WTC11 (cell line): ENCODE data around the gene CNTNAP2. TPM values are rescaled to one million over a fixed set of nuclear protein-coding genes. Genes with fewer than 3 reads are reported as not detected.

Experiments
- ATAC-seq: fragments of 200-7000 bp; cut with Tn5 transposase; 2 replicates; pipeline ENCODE4 v1.10.0; 2021; ENCODE audit warnings: mild to moderate bottlenecking, moderate library complexity
- CTCF ChIA-PET: fragments of 300-600 bp; sonication (Branson Sonifier 250); formaldehyde crosslinking; loops from one replicate; lab custom pipeline; 2021; ENCODE audit warnings: antibody characterized with exemption; lab: Charles Lee
- POLR2A ChIA-PET: fragments of 350-600 bp; sonication (Branson Sonifier 250); formaldehyde crosslinking; loops from one replicate; lab custom pipeline; 2021; ENCODE audit warnings: antibody characterized with exemption; lab: Charles Lee
- DNase-seq: peaks from one replicate; pipeline ENCODE4 v3.0.0; 2021; ENCODE audit warnings: low spot score
- H3K27ac Mint-ChIP-seq: 2 replicates; pipeline ENCODE4 v1.8.0; 2021; ENCODE audit warnings: mixed read lengths
- H3K27me3 Mint-ChIP-seq: 2 replicates; pipeline ENCODE4 v1.8.0; 2021; ENCODE audit warnings: low read depth, mild to moderate bottlenecking, moderate library complexity, mixed read lengths
- H3K36me3 Mint-ChIP-seq: 2 replicates; pipeline ENCODE4 v1.8.0; 2021; ENCODE audit warnings: mixed read lengths
- H3K4me1 Mint-ChIP-seq: 2 replicates; pipeline ENCODE4 v1.8.0; 2022; ENCODE audit warnings: mixed read lengths
- H3K4me3 Mint-ChIP-seq: 2 replicates; pipeline ENCODE4 v1.8.0; 2021; ENCODE audit warnings: mild to moderate bottlenecking, moderate library complexity, mixed read lengths
- H3K9me3 Mint-ChIP-seq: 2 replicates; pipeline ENCODE4 v1.8.0; 2021; ENCODE audit warnings: mixed read lengths
- ATF6 ChIP-seq: sonication (generic); formaldehyde crosslinking; IDR thresholded peaks from 2 replicates; pipeline ENCODE4 v1.8.1; 2023; ENCODE audit warnings: mild to moderate bottlenecking, missing genetic modification reagents
- CDX4 ChIP-seq: fragments of 250-450 bp; sonication (Bioruptor Pico); IDR thresholded peaks from 2 replicates; pipeline ENCODE4 v1.9.0; 2021; ENCODE audit warnings: moderate library complexity, mild to moderate bottlenecking, inconsistent platforms, borderline replicate concordance
- E2F1 ChIP-seq: sonication (generic); formaldehyde crosslinking; IDR thresholded peaks from 2 replicates; pipeline ENCODE4 v1.8.0; 2022; ENCODE audit warnings: mild to moderate bottlenecking, missing genetic modification reagents
- FOXK1 ChIP-seq: sonication (generic); formaldehyde crosslinking; IDR thresholded peaks from 2 replicates; pipeline ENCODE4 v1.8.0; 2022; ENCODE audit warnings: mild to moderate bottlenecking, moderate library complexity, missing genetic modification reagents
- GABPB1 ChIP-seq: sonication (generic); formaldehyde crosslinking; IDR thresholded peaks from 2 replicates; pipeline ENCODE4 v1.8.1; 2023; ENCODE audit warnings: mild to moderate bottlenecking, missing genetic modification reagents
- HMGXB4 ChIP-seq: sonication (generic); formaldehyde crosslinking; IDR thresholded peaks from 2 replicates; pipeline ENCODE4 v1.8.1; 2023; ENCODE audit warnings: mild to moderate bottlenecking, moderate library complexity, missing genetic modification reagents
- IRF1 ChIP-seq: sonication (generic); formaldehyde crosslinking; IDR thresholded peaks from 2 replicates; pipeline ENCODE4 v1.8.0; 2023; ENCODE audit warnings: missing genetic modification reagents
- JUN ChIP-seq: sonication (generic); formaldehyde crosslinking; IDR thresholded peaks from 2 replicates; pipeline ENCODE4 v1.8.0; 2023; ENCODE audit warnings: mild to moderate bottlenecking, missing genetic modification reagents
- KAT7 ChIP-seq: sonication (generic); formaldehyde crosslinking; IDR thresholded peaks from 2 replicates; pipeline ENCODE4 v1.8.1; 2023; ENCODE audit warnings: missing genetic modification reagents, mild to moderate bottlenecking, borderline replicate concordance
- MYBL2 ChIP-seq: sonication (generic); formaldehyde crosslinking; IDR thresholded peaks from 2 replicates; pipeline ENCODE4 v1.8.1; 2023; ENCODE audit warnings: mild to moderate bottlenecking, moderate library complexity, missing genetic modification reagents
- NR1H2 ChIP-seq: sonication (generic); formaldehyde crosslinking; IDR thresholded peaks from 2 replicates; pipeline ENCODE4 v1.9.0; 2021; ENCODE audit warnings: mild to moderate bottlenecking, moderate library complexity, missing genetic modification reagents
- NR3C1 ChIP-seq: sonication (generic); formaldehyde crosslinking; conservative IDR thresholded peaks from 2 replicates; pipeline ENCODE4 v1.8.1; 2023; ENCODE audit warnings: low read depth, mild to moderate bottlenecking, missing genetic modification reagents
- SMAD4 ChIP-seq: sonication (generic); formaldehyde crosslinking; IDR thresholded peaks from 2 replicates; pipeline ENCODE4 v1.8.0; 2022; ENCODE audit warnings: mild to moderate bottlenecking, missing genetic modification reagents
- SOX15 ChIP-seq: fragments of 250-450 bp; sonication (Bioruptor Pico); IDR thresholded peaks from 2 replicates; pipeline ENCODE4 v1.9.0; 2021; ENCODE audit warnings: mild to moderate bottlenecking
- TCF7 ChIP-seq: sonication (generic); formaldehyde crosslinking; IDR thresholded peaks from 2 replicates; pipeline ENCODE4 v1.8.0; 2022; ENCODE audit warnings: mild to moderate bottlenecking, low read depth, missing genetic modification reagents, moderate library complexity
- TEAD1 ChIP-seq: sonication (generic); formaldehyde crosslinking; IDR thresholded peaks from 2 replicates; pipeline ENCODE4 v1.8.0; 2022; ENCODE audit warnings: mild to moderate bottlenecking, missing genetic modification reagents
- TEAD4 ChIP-seq: sonication (generic); formaldehyde crosslinking; IDR thresholded peaks from 2 replicates; pipeline ENCODE4 v1.8.0; 2022; ENCODE audit warnings: mild to moderate bottlenecking, missing genetic modification reagents
- ZBTB43 ChIP-seq: sonication (generic); formaldehyde crosslinking; IDR thresholded peaks from 2 replicates; pipeline ENCODE4 v1.8.1; 2023; ENCODE audit warnings: mild to moderate bottlenecking, missing genetic modification reagents
- ZNF512 ChIP-seq: sonication (generic); formaldehyde crosslinking; IDR thresholded peaks from 2 replicates; pipeline ENCODE4 v1.8.1; 2022; ENCODE audit warnings: missing genetic modification reagents, borderline replicate concordance
- ZSCAN18 ChIP-seq: fragments of 250-450 bp; sonication (Bioruptor Pico); IDR thresholded peaks from 2 replicates; pipeline ENCODE4 v2.1.2; 2022; ENCODE audit warnings: mild to moderate bottlenecking, moderate library complexity
- total RNA-seq: library from RNA; stranded (reverse); gene quantifications from 3 replicates; pipeline ENCODE4 v1.2.3, GENCODE V29; 2021

The CNTNAP2 gene
- total RNA-seq, 1 experiment from 2014 or later = 63.8 TPM

GRCh38 chr7:148095066-148095465 lies 1978.5 kb downstream of the CNTNAP2 start (continued):
- TF ChIP-seq ATF6 (CRISPR knock-in tag) (no peak), ZNF512 (CRISPR knock-in tag) (no peak), JUN (CRISPR knock-in tag) (no peak), KAT7 (CRISPR knock-in tag) (no peak), TEAD1 (no peak)

GRCh38 chr7:148104136-148104716 lies 1987.6 kb downstream of the CNTNAP2 start:
- Mint-ChIP-seq H3K27ac (no peak overlapping the region), H3K4me3 (no peak overlapping the region), H3K27me3 (no peaks in the 10 kb centered on the region), H3K36me3 (peaks cover 4% of the 10 kb centered on the region; the same call in 1 of the 2 replicates), H3K4me1 (peaks cover 24% of the 10 kb centered on the region), H3K9me3 (peaks cover 8% of the 10 kb centered on the region)
- POLR2A ChIA-PET = no interaction called here
- CTCF ChIA-PET = no interaction called here
- ATAC-seq = no peak
- no peak for DNase-seq
- TF ChIP-seq TEAD1 = no peak
- no peak for TF ChIP-seq SOX15 (CRISPR knock-in tag)
- no peak for TF ChIP-seq ZSCAN18 (CRISPR knock-in tag)
- no peak for TF ChIP-seq HMGXB4 (CRISPR knock-in tag)
- no peak for TF ChIP-seq CDX4 (CRISPR knock-in tag)
- no peak for TF ChIP-seq SMAD4
- no peak for TF ChIP-seq FOXK1 (CRISPR knock-in tag)
- TF ChIP-seq NR3C1 (CRISPR knock-in tag) = no peak
- TF ChIP-seq E2F1 = no peak
- TF ChIP-seq ZBTB43 (CRISPR knock-in tag) = no peak
- no peak for TF ChIP-seq KAT7 (CRISPR knock-in tag)
- no peak for TF ChIP-seq TEAD4 (CRISPR knock-in tag)
- no peak for TF ChIP-seq IRF1 (CRISPR knock-in tag)
- TF ChIP-seq GABPB1 (CRISPR knock-in tag) = no peak
- no peak for TF ChIP-seq TCF7 (CRISPR knock-in tag)
- TF ChIP-seq MYBL2 (CRISPR knock-in tag) = no peak
- no peak for TF ChIP-seq NR1H2 (CRISPR knock-in tag)
